PC-3 (cell line): Measurements from ENCODE around the gene ZNF841. TPM values are rescaled to one million over a fixed set of nuclear protein-coding genes. Genes with fewer than 3 reads are reported as not detected.
A peak's percentile ranks its signal among the peaks of the same experiment; 100 is the strongest.
"Not testable (repeated sequence)": the region's sequence is repeated elsewhere in the genome, so short reads cannot be mapped to it uniquely, and the experiment has no call there.

Experiments
- ATAC-seq: fragments of 200-7000 bp; cut with Tn5 transposase; 2 replicates; pipeline ENCODE4 v1.9.1; 2020; ENCODE audit warnings: mild to moderate bottlenecking, moderate library complexity
- BruUV-seq: library from RNA; stranded (reverse); fragments of 400-500 nt; replicated peaks from 2 replicates; lab custom pipeline; 2021; lab: Mats Ljungman, UMichigan
- CTCF ChIA-PET: fragments of 300-600 bp; sonication (Branson Sonifier 250); formaldehyde crosslinking; loops from one replicate; lab custom pipeline; 2022; ENCODE audit warnings: antibody characterized with exemption; lab: Charles Lee
- POLR2A ChIA-PET: fragments of 300-600 bp; sonication (Branson Sonifier 250); formaldehyde crosslinking; loops from one replicate; lab custom pipeline; 2022; ENCODE audit warnings: antibody characterized with exemption; ENCODE audit not compliant: unreplicated experiment; lab: Charles Lee
- DNase-seq: peaks from one replicate; pipeline ENCODE4 v3.0.0-alpha.2; 2015
- H2AFZ ChIP-seq: fragments of 300-600 bp; sonication (generic); 2 replicates; pipeline ENCODE4 v1.6.0; 2016; ENCODE audit warnings: antibody characterized with exemption, low read length
- H3F3A ChIP-seq: fragments of 300-600 bp; sonication (generic); one replicate; pipeline ENCODE4 v1.6.0; 2017; ENCODE audit warnings: antibody characterized with exemption, low read length, control low read depth, mild to moderate bottlenecking; ENCODE audit not compliant: unreplicated experiment
- H3K27ac ChIP-seq: fragments of 300-600 bp; sonication (generic); 2 replicates; pipeline ENCODE4 v1.5.1; 2016; ENCODE audit warnings: mild to moderate bottlenecking, low read length
- H3K27me3 ChIP-seq: fragments of 300-600 bp; sonication (generic); 2 replicates; pipeline ENCODE4 v1.6.1; 2016; ENCODE audit warnings: low read length, mixed read lengths
- H3K36me3 ChIP-seq: fragments of 300-600 bp; sonication (generic); 2 replicates; pipeline ENCODE4 v1.6.1; 2016; ENCODE audit warnings: low read depth, mixed run types, low read length, mixed read lengths
- H3K4me1 ChIP-seq: fragments of 300-600 bp; sonication (generic); 2 replicates; pipeline ENCODE4 v1.5.1; 2016; ENCODE audit warnings: low read length; ENCODE audit not compliant: insufficient read depth
- H3K4me2 ChIP-seq: fragments of 300-600 bp; sonication (generic); 2 replicates; pipeline ENCODE4 v1.6.0; 2016; ENCODE audit warnings: low read length
- H3K4me3 ChIP-seq: fragments of 300-600 bp; sonication (generic); 2 replicates; pipeline ENCODE4 v1.5.1; 2016; ENCODE audit warnings: mild to moderate bottlenecking, low read length, mixed read lengths
- H3K79me2 ChIP-seq: fragments of 300-600 bp; sonication (generic); 2 replicates; pipeline ENCODE4 v1.6.1; 2017; ENCODE audit warnings: low read length, mixed read lengths
- H3K9ac ChIP-seq: fragments of 300-600 bp; sonication (generic); 2 replicates; pipeline ENCODE4 v1.6.0; 2016; ENCODE audit warnings: mild to moderate bottlenecking, low read length
- H3K9me2 ChIP-seq: fragments of 300-600 bp; sonication (generic); replicated peaks from 2 replicates; pipeline ENCODE4 v1.6.1; 2016; ENCODE audit warnings: mixed run types, low read length, mixed read lengths
- H3K9me3 ChIP-seq: fragments of 300-600 bp; sonication (generic); 2 replicates; pipeline ENCODE4 v1.6.1; 2016; ENCODE audit warnings: low read length, mixed read lengths
- H4K20me1 ChIP-seq: fragments of 300-600 bp; sonication (generic); 2 replicates; pipeline ENCODE4 v1.6.1; 2016; ENCODE audit warnings: low read length, mixed read lengths
- CTCF ChIP-seq: fragments of 300-600 bp; sonication (generic); conservative IDR thresholded peaks from 2 replicates; pipeline ENCODE4 v1.5.1; 2017; ENCODE audit warnings: antibody characterized with exemption, low read depth, mild to moderate bottlenecking, low read length
- EZH2 ChIP-seq: fragments of 300-600 bp; sonication (generic); IDR thresholded peaks from one replicate; pipeline ENCODE4 v1.6.1; 2017; ENCODE audit warnings: antibody characterized with exemption, mild to moderate bottlenecking, low read length; ENCODE audit not compliant: unreplicated experiment
- EZH2phosphoT487 ChIP-seq: fragments of 300-600 bp; sonication (generic); IDR thresholded peaks from 2 replicates; pipeline ENCODE4 v1.6.1; 2018; ENCODE audit warnings: mild to moderate bottlenecking, antibody characterized with exemption, low read length, borderline replicate concordance
- intact Hi-C: fragments of 100-400 bp; cut with micrococcal nuclease; formaldehyde crosslinking; loops from 2 replicates; pipeline ENCODE4 v1.9.0; 2023
- total RNA-seq: library from RNA; depleted of rRNA; stranded (reverse); fragments of >200 nt; gene quantifications from 2 replicates; pipeline ENCODE4 v1.2.3, GENCODE V29; 2014

Gene ZNF841
- total RNA-seq, 1 experiment from 2014 or later = 11.6 TPM

GRCh38 chr19:52034051-52034728, 61.4 kb downstream of the ZNF841 start:
- Histone ChIP-seq H3K27ac (no peak overlapping the region), H3F3A (no peaks in the 10 kb centered on the region), H3K4me1 (no peaks in the 10 kb centered on the region), H2AFZ (no peak overlapping the region), H3K9me3 (peaks cover 58% of the 10 kb centered on the region), H3K36me3 (peaks cover 81% of the 10 kb centered on the region), H4K20me1 (no peaks in the 10 kb centered on the region), H3K9me2 (no peaks in the 10 kb centered on the region), H3K9ac (no peak overlapping the region), H3K4me3 (peak overlapping the region; percentile 5; the same call in 1 of the 2 replicates), H3K27me3 (no peaks in the 10 kb centered on the region), H3K4me2 (no peak overlapping the region), H3K79me2 (no peaks in the 10 kb centered on the region)
- BruUV-seq = no TSS peak
- ATAC-seq (no peak), DNase-seq (no peak)
- ChIA-PET POLR2A (no interaction called here), CTCF (no interaction called here)
- TF ChIP-seq EZH2 = no peak
- intact Hi-C loops = no loop called here

- H3K36me3 ChIP-seq = peaks cover 62% of the 10 kb centered on the region
- H3K79me2 ChIP-seq = peaks cover 13% of the 10 kb centered on the region
- peak overlapping the region; percentile 84 for H3K9ac ChIP-seq
- H3K4me3 ChIP-seq = peak overlapping the region; percentile 83
- H3K9me3 ChIP-seq = peaks cover 39% of the 10 kb centered on the region
- intact Hi-C loops = no loop called here
- H4K20me1 ChIP-seq = no peaks in the 10 kb centered on the region
- H3K4me2 ChIP-seq = peak overlapping the region; percentile 86
- peak overlapping the region; percentile 97 for H2AFZ ChIP-seq
- DNase-seq (peak; percentile 7), ATAC-seq (peak; percentile 30)
- H3K9me2 ChIP-seq = no peaks in the 10 kb centered on the region
- BruUV-seq = TSS peak; percentile 62
- CTCF ChIA-PET = no interaction called here
- no peaks in the 10 kb centered on the region for H3F3A ChIP-seq
- no peak for TF ChIP-seq CTCF
- no peak for TF ChIP-seq EZH2phosphoT487
- no peak for TF ChIP-seq EZH2
- POLR2A ChIA-PET = interaction anchor here (0.6 kb wide), 1 partner anchor 15 kb away, joined by 3 read pairs; no protein-coding TSS in a partner anchor
- H3K4me1 ChIP-seq = no peaks in the 10 kb centered on the region
- no peaks in the 10 kb centered on the region for H3K27me3 ChIP-seq
- H3K27ac ChIP-seq = peak overlapping the region; percentile 74
Observed at GRCh38 chr19:52028780-52029123, 66.8 kb downstream of the ZNF841 start.

- peaks cover 13% of the 10 kb centered on the region for H3K79me2 ChIP-seq
- H2AFZ ChIP-seq = peak within 1 kb of the TSS; percentile 97
- ATAC-seq (peak; percentile 91), DNase-seq (peak; percentile 91)
- H3K4me1 ChIP-seq = no peaks in the 10 kb centered on the region
- no peaks in the 10 kb centered on the region for H3F3A ChIP-seq
- H3K4me3 ChIP-seq = peak within 1 kb of the TSS; percentile 83
- ChIA-PET POLR2A (interaction anchor here (0.6 kb wide), 1 partner anchor 15 kb away, joined by 3 read pairs; no protein-coding TSS in a partner anchor), CTCF (no interaction called here)
- intact Hi-C loops = no loop called here
- no TSS peak for BruUV-seq
- peaks cover 39% of the 10 kb centered on the region for H3K9me3 ChIP-seq
- no peaks in the 10 kb centered on the region for H3K27me3 ChIP-seq
- H4K20me1 ChIP-seq = no peaks in the 10 kb centered on the region
- peak within 1 kb of the TSS; percentile 84 for H3K9ac ChIP-seq
- H3K4me2 ChIP-seq = peak within 1 kb of the TSS; percentile 86
- no peaks in the 10 kb centered on the region for H3K9me2 ChIP-seq
- H3K36me3 ChIP-seq = peaks cover 62% of the 10 kb centered on the region
- peak within 1 kb of the TSS; percentile 74 for H3K27ac ChIP-seq
- no peak for TF ChIP-seq EZH2
- TF ChIP-seq EZH2phosphoT487 = no peak
- TF ChIP-seq CTCF = no peak
Observed at GRCh38 chr19:52028027-52028779, 67.4 kb downstream of the ZNF841 start, which contains the start of gene ZNF614. TSS of gene ZNF614 (minus strand) at chr19:52028379. CDS start at chr19:52025745, 2,634 bp downstream.

- H3K9me3 ChIP-seq = peaks cover 38% of the 10 kb centered on the region
- BruUV-seq, H3F3A ChIP-seq, H3K4me3 ChIP-seq, H3K4me2 ChIP-seq, intact Hi-C loops, H3K9me2 ChIP-seq, POLR2A ChIA-PET, CTCF ChIA-PET, ATAC-seq, H3K4me1 ChIP-seq, H4K20me1 ChIP-seq, H3K9ac ChIP-seq, H3K27ac ChIP-seq, DNase-seq, H2AFZ ChIP-seq, H3K27me3 ChIP-seq: not testable (repeated sequence)
- peaks cover 64% of the 10 kb centered on the region for H3K36me3 ChIP-seq
- peaks cover 13% of the 10 kb centered on the region for H3K79me2 ChIP-seq
Observed at GRCh38 chr19:52026255-52026990, 69.1 kb downstream of the ZNF841 start.
